Muscle layer of colon (tissue), 2 donors: ENCODE results near the gene METTL24.
"Not testable (repeated sequence)": the region's sequence is repeated elsewhere in the genome, so short reads cannot be mapped to it uniquely, and the experiment has no call there.

Source experiments
- H3K27ac ChIP-seq: one replicate; pipeline ENCODE4 v1.7.0; 2013; ENCODE audit warnings: low read depth, mild to moderate bottlenecking, low read length, moderate library complexity
- H3K27me3 ChIP-seq, 2 donors: one replicate each; pipeline ENCODE4 v1.7.0; 2013; ENCODE audit warnings: low read length in 2 of 2, mild to moderate bottlenecking in 2 of 2; ENCODE audit not compliant: insufficient read depth in 2 of 2, control insufficient read depth in 1 of 2
- H3K36me3 ChIP-seq: one replicate; pipeline ENCODE4 v1.7.0; 2013; ENCODE audit warnings: mild to moderate bottlenecking, low read length; ENCODE audit not compliant: insufficient read depth
- H3K4me1 ChIP-seq: one replicate; pipeline ENCODE4 v1.7.0; 2013; ENCODE audit warnings: mild to moderate bottlenecking, low read length; ENCODE audit not compliant: insufficient read depth
- H3K4me3 ChIP-seq, 2 donors: one replicate each; pipeline ENCODE4 v1.7.0; 2013; ENCODE audit warnings: low read length in 2 of 2, low read depth in 1 of 2, mild to moderate bottlenecking in 1 of 2, moderate library complexity in 1 of 2
- H3K9ac ChIP-seq: one replicate; pipeline ENCODE4 v1.7.0; 2013; ENCODE audit warnings: low read length
- H3K9me3 ChIP-seq: one replicate; pipeline ENCODE4 v1.7.0; 2013; ENCODE audit warnings: mild to moderate bottlenecking, low read length
- donor health status: abdominal sarcoma.
- donor health status: Adenocarcinoma of cecum.

Gene METTL24

DNA sequence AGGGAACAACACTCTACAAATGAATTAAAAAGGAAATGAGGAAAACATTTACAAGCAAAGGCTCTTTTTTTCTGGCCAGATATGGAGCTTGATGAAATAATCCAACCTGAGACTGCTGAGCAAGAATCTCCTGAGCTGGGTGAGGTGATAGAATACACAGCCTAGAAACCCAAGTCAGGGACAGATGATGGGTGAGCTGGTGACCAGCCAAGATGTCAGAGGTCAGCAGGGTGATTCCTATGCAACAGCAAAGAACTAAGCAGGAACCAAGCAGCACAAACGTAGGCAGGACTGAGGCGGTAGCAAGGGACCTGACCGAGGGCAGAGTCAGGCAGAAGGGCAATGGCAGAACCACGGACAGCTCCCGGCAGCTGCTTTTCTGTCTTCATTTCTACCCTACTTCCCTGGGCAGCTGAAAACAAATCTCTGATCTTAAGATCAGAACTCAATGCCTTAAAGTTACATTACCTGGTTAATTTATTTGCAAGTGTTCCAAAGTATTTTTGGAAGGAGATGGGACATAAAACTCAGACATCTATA is 102.9 kb downstream of the METTL24 start:
- Histone ChIP-seq H3K27me3 (no peaks in the 10 kb centered on the region), H3K27ac (no peak overlapping the region), H3K4me3 (no peak overlapping the region), H3K4me1 (no peaks in the 10 kb centered on the region), H3K9ac (no peak overlapping the region), H3K36me3 (no peaks in the 10 kb centered on the region), H3K9me3 (no peaks in the 10 kb centered on the region)

DNA sequence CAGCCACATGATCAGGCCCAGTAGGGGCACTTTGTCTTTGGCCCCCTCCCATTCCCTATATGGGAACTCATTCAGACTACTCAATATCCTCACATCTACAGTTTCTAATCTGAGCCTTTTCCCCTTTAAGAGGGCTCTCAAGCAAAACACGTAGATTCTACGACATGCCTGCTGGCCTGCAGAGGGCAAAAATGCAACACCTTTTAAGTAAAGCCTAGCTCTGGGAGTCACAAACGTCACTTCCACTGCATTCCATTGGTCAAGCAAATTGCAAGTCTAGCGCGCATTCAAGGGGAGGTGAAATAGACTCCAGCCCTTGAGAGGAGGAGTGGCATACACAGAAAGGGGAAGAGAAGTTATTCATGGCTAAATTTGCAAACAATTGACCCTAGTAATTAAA is 107.3 kb downstream of the METTL24 start:
- no peaks in the 10 kb centered on the region for H3K9me3 ChIP-seq
- no peak overlapping the region for H3K9ac ChIP-seq
- no peaks in the 10 kb centered on the region for H3K27me3 ChIP-seq
- H3K27ac ChIP-seq, result no peak overlapping the region
- H3K36me3 ChIP-seq, result no peaks in the 10 kb centered on the region
- no peak overlapping the region for H3K4me3 ChIP-seq
- H3K4me1 ChIP-seq, result no peaks in the 10 kb centered on the region

- no peak overlapping the region for H3K27ac ChIP-seq
- H3K27me3 ChIP-seq, result no peaks in the 10 kb centered on the region
- no peak overlapping the region for H3K9ac ChIP-seq
- peaks cover 3% of the 10 kb centered on the region for H3K36me3 ChIP-seq
- H3K4me1 ChIP-seq, result no peaks in the 10 kb centered on the region
- no peak overlapping the region for H3K4me3 ChIP-seq
- no peaks in the 10 kb centered on the region for H3K9me3 ChIP-seq
These were observed 108.1 kb downstream of the METTL24 start for GRCh38 chr6:110250058-110250457.

DNA sequence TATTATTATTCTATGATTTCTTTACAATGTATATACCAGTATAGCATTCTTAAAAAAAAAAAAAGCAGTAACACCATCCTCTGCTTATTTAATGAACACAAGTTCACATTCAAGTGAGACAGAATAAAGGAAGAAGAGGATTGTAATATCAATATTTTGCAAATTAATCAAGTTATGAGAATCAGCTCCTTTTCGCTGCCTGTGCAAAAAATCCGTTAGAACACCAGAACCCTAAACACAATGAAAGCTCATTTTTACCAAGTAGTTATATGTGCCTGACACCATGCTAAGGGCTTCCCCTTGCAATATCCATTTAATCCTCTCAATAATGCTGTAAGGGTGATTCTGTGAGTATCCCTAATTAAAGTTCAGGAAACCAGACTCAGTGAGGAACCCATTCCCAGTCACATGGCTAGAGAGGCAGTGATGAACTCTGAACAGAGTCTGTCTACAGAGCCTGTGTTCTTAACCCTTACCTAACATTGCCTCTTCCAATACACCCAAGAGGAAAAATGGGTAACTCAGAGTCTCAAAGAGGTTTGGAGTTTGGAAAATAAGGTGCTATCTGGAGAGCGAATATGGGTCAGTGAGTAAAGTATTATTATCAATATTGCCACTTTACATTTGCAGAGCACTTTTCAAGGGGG is 111.1 kb downstream of the METTL24 start:
- H3K36me3 ChIP-seq, result peaks cover 8% of the 10 kb centered on the region
- H3K27me3 ChIP-seq, result no peaks in the 10 kb centered on the region
- no peaks in the 10 kb centered on the region for H3K4me1 ChIP-seq
- H3K4me3 ChIP-seq, result no peak overlapping the region
- no peak overlapping the region for H3K27ac ChIP-seq
- H3K9me3 ChIP-seq, result no peaks in the 10 kb centered on the region
- H3K9ac ChIP-seq, result no peak overlapping the region

- Histone ChIP-seq H3K9me3 (no peaks in the 10 kb centered on the region), H3K4me3 (no peak overlapping the region), H3K27me3 (no peaks in the 10 kb centered on the region), H3K27ac (no peak overlapping the region), H3K4me1 (no peaks in the 10 kb centered on the region), H3K36me3 (peaks cover 8% of the 10 kb centered on the region), H3K9ac (no peak overlapping the region)
These were observed 111.8 kb downstream of the METTL24 start for GRCh38 chr6:110246378-110246777.

DNA sequence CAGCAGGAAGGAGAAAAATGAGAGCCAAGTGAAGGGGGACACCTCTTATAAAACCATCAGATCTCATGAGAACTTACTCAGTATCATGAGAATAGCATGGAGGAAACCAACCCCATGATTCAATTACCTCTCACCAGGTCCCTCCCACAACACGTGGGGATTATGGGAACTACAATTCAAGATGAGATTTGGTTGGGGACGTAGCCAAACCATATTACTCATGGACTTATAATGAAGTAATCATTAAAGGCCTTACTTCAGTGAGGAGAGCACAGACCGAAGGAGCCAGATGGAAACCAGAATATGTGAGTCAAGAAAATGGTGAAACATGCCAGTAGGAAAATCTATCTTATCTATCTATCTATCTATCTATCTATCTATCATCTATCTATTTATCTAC is 113.5 kb downstream of the METTL24 start:
- not testable (repeated sequence) for H3K4me1 ChIP-seq

DNA sequence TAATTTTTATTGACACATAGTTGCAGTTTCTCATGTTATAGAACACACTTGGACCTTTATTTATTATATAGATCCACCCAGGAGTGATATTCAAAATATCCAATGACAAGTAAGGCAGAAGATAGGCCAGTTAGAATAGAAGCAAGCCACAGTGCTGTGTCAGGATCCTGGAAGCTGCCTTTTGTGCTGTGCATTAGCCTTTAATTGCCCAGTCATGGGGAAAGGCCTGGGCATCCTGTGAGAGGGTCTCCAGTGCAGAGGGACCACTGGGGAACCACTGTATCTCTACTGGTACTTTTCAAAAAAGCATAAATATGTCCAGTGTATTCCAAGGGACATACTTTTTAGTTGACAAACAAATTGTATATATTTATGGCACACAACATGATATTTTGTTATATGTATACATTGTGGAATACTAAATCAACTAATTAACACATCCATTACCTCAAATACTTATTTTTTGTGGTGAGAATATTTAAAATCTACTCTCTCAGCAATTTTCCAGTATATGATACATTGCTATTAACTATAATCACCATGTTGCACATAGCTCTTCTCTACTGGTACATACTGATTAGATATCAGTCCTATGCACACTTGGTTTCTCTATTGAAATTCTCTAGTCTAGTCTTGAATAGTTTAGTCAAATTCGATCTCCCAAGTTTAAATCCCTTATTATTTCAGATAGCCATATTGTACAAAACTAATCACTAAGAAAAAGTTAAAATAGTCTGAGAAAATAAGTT is 118.4 kb downstream of the METTL24 start:
- Histone ChIP-seq H3K36me3 (peaks cover 9% of the 10 kb centered on the region), H3K9me3 (no peaks in the 10 kb centered on the region), H3K27ac (no peak overlapping the region), H3K9ac (no peak overlapping the region), H3K4me3 (no peak overlapping the region), H3K4me1 (no peaks in the 10 kb centered on the region), H3K27me3 (no peaks in the 10 kb centered on the region)

More for the DNA sequence above, 113.5 kb downstream of the METTL24 start:
- H3K9me3 ChIP-seq, H3K36me3 ChIP-seq, H3K27ac ChIP-seq, H3K9ac ChIP-seq, H3K27me3 ChIP-seq, H3K4me3 ChIP-seq: not testable (repeated sequence)

DNA sequence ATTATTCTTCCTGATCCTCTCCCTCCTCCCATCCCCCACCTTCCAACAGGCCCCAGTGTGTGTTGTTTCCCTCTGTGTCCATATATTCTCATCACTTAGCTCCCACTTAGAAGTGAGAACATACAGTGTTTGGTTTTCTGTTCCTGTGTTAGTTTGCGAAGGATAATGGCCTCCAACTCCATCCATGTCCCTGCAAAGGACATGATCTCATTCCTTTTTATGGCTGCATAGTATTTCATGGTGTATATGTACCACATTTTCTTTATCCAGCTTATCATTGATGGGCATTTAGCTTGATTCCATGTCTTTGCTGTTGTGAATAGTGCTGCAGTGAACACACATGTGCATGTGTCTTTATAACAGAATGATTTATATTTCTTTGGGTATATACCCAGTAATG is 122.1 kb downstream of the METTL24 start:
- not testable (repeated sequence) for H3K9me3 ChIP-seq, H3K27ac ChIP-seq, H3K36me3 ChIP-seq, H3K4me3 ChIP-seq, H3K27me3 ChIP-seq, H3K4me1 ChIP-seq, H3K9ac ChIP-seq

- no peak overlapping the region for H3K27ac ChIP-seq
- no peak overlapping the region for H3K4me3 ChIP-seq
These were observed 124.3 kb downstream of the METTL24 start for GRCh38 chr6:110233770-110234374.

DNA sequence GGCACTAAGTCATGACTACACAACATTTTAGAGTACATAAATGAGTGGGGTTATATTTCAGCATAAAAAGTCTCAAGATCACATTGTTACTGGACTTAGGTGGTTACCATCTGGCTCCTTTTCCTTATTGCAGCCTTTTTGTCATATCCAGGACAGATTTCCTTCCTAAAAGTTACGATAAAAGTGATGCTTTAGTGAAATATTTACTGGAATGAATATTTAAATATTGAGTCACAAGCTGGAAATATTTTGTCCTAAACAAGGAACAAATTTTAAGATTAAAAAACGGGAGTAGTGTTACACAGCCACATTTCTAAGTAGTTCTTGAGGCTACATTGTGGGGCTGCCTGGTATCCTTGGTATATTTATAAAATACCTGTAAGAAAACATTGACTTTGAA is 125.7 kb downstream of the METTL24 start:
- peaks cover 13% of the 10 kb centered on the region for H3K36me3 ChIP-seq

More at GRCh38 chr6:110233770-110234374, 124.3 kb downstream of the METTL24 start:
- peaks cover 5% of the 10 kb centered on the region for H3K4me1 ChIP-seq
- peaks cover 8% of the 10 kb centered on the region for H3K36me3 ChIP-seq
- no peaks in the 10 kb centered on the region for H3K9me3 ChIP-seq
- H3K9ac ChIP-seq, result no peak overlapping the region
- no peaks in the 10 kb centered on the region for H3K27me3 ChIP-seq

GRCh38 chr6:110226261-110226660 is 131.9 kb downstream of the METTL24 start:
- Histone ChIP-seq H3K27ac (no peak overlapping the region), H3K9ac (no peak overlapping the region), H3K4me3 (no peak overlapping the region), H3K27me3 (no peaks in the 10 kb centered on the region), H3K36me3 (peaks cover 25% of the 10 kb centered on the region), H3K4me1 (no peaks in the 10 kb centered on the region), H3K9me3 (no peaks in the 10 kb centered on the region)

More for the DNA sequence above, 125.7 kb downstream of the METTL24 start:
- Histone ChIP-seq H3K27me3 (no peaks in the 10 kb centered on the region), H3K9me3 (no peaks in the 10 kb centered on the region), H3K27ac (no peak overlapping the region), H3K9ac (no peak overlapping the region), H3K4me3 (no peak overlapping the region), H3K4me1 (peaks cover 5% of the 10 kb centered on the region)
